Stimulated activated CD8-positive, alpha-beta memory T cell treated with anti-CD3 and anti-CD28 coated beads, Interleukin-12 subunit alpha, Interleukin-12 subunit beta, amount 100 ng/mL, for 24 hours (primary cell): Measurements from ENCODE around the gene S100B.
"Not testable (repeated sequence)": the region's sequence is repeated elsewhere in the genome, so short reads cannot be mapped to it uniquely, and the experiment has no call there.

Source experiments
- DNase-seq: peaks from one replicate; pipeline ENCODE4 v3.0.0-alpha.2; 2020; ENCODE audit errors: extremely low read depth

S100B gene

GRCh38 chr21:46604975-46605766 is at the start of gene S100B:
Gene S100B, minus strand, starts transcription at chr21:46605082. Its CDS starts 2,667 bp downstream, at chr21:46602415.
- DNase-seq = no peak

DNA sequence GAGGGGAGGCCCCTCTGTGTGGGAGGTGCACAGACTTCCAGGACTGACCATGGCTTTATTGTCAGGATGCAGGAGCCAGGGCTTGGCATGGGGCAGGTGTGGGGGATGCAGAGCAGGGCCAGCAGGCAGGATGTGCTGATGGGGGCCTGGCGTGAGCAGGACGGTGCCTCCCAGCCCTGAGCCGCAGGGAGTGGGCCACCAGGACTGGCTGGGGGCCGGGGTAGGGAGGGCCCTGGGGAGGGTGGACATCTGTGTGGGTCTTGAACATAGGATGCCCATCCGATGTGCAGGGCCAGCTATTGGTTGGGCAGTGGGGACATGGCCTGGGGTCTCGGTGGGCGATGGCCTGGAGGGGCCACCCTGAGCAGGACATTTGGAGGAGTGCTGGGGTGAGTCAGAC is 46.2 kb upstream of the S100B start:
- no peak for DNase-seq

DNA sequence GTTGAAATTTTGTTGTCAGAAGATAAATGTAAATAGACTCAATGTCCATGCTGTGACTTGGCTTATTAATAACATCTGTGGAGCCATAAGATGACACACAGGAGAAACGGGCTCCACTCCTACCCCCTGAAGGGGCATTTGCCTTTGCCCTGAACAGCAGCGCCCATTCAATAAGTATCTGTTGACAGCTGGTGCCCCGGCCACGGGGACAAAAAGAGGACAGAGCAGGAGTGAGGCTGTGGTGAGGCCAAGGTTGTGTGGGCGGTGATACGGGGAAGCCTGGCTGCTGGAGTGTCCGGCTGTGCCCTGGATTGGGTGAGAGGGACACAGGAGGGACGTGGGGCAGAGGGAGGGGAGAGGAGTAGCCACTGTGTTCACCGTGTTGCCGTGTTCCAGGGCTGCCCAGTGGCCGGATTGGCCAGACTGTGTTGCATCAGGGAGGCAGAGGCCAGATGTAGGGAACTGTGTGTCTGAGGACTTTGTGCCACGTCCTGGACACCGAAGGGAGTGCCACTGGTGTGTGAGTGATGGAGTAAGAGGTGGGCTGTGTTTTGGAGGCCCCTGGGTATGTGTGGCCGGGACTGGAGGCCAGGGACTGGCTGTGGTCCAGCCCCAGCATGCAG is 45.7 kb upstream of the S100B start:
- DNase-seq = no peak

GRCh38 chr21:46649356-46649755 is 44.5 kb upstream of the S100B start:
- DNase-seq = no peak

DNA sequence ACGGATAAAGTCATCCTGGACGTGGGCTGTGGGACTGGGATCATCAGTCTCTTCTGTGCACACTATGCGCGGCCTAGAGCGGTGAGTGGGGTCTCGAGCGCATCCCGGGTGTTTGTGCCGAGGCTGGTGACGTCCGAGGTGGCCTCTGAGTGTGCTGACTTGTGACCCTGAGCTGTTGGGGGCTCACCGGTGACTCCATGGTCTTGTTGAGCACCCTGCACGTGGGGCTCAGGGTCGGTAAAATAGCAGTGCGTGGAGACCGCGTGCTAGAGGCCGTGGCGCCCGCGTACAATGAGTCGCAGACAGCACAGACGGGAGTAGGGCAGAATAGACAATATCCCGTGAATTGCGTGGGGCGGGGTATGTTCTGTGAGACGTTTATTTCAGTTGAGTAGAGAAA is 43.7 kb upstream of the S100B start:
- no peak for DNase-seq

GRCh38 chr21:46646541-46647154 is 41.8 kb upstream of the S100B start:
- DNase-seq = no peak

DNA sequence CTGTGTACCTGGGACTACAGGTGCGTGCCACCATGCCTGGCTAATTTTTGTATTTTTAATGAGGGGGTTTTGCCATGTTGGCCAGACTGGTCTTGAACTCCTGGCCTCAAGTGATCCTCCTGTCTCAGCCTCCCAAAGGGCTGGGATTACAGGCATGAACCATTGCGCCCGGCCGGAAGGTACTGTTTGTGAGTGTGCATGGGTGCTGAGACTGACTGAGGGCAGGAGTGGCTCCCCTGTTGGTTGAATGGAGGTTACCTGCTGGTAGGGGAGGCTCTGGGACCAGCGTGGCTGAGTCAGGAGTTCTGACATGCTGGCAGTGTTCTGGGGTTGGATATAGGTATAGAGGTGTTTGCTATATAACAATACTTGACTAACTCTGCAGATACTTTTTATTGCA is 41.0 kb upstream of the S100B start:
- DNase-seq = no peak

- DNase-seq = no peak
These were observed 38.7 kb upstream of the S100B start for GRCh38 chr21:46643379-46644177.

- no peak for DNase-seq
These were observed 36.8 kb upstream of the S100B start for GRCh38 chr21:46641656-46642055.

GRCh38 chr21:46639489-46640386 is 34.9 kb upstream of the S100B start:
- DNase-seq = no peak

- DNase-seq = no peak
These were observed 33.3 kb upstream of the S100B start for GRCh38 chr21:46637952-46638746.

DNA sequence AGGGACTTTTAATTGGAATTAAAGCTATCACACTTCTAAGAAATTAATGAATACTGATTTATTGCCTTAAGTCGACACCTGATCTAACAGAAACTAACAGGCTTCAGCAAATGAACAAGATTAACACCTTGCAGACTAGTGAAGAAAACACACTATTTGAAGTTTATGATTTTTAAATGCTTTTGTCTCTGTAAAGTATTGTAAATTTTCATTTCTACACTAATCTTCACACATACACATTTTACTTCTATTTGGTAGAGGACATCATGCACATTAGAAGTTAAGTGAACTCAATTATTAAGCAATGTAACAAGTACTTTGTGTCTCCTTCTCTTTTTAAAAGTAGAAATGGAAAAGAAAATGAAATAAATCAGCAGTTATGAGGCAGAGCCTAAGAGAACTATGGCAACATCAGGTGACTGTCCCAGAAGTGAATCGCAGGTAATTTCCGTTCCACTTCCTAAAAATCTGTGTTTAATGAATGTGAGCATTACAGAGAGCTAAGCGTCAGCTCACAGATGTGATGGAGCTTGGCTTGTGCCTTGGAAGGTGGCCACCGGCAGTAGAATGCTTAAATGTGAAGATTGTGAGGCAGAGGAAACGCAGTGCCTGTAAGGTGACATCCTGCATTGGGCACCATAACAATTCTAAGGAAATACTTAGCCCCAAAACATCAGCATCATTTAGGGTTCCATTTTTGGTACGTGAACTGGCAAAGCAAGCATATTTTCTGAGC is 31.8 kb upstream of the S100B start:
- DNase-seq = no peak

GRCh38 chr21:46636181-46636512 is 31.3 kb upstream of the S100B start:
- no peak for DNase-seq

GRCh38 chr21:46635324-46636180 is 30.7 kb upstream of the S100B start, which contains the start of gene PRMT2:
Gene PRMT2, plus strand, starts transcription at chr21:46635674. Its CDS starts 1,278 bp downstream, at chr21:46636952.
- DNase-seq = peak; percentile 96

DNA sequence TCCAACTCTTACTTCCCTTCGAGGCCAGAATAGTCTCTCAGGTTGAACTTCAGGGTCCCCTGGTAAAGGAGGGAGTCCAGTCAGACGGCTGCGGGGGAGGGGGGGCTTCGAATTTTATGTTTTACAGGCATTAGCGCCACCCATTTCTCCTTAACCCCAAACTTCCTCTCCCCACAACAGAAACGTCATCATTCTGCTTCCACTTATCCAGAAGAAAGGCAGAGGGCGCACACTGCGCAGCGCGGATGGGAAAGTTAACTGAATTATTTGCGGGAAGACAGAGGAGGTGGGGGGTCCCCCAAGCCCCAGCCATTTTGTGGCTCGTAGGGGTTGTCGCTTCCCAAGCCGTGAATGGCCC is 30.1 kb upstream of the S100B start:
- DNase-seq = no peak

GRCh38 chr21:46634427-46634826 is 29.5 kb upstream of the S100B start:
- DNase-seq = no peak

- no peak for DNase-seq
These were observed 28.7 kb upstream of the S100B start for GRCh38 chr21:46633566-46633965.

DNA sequence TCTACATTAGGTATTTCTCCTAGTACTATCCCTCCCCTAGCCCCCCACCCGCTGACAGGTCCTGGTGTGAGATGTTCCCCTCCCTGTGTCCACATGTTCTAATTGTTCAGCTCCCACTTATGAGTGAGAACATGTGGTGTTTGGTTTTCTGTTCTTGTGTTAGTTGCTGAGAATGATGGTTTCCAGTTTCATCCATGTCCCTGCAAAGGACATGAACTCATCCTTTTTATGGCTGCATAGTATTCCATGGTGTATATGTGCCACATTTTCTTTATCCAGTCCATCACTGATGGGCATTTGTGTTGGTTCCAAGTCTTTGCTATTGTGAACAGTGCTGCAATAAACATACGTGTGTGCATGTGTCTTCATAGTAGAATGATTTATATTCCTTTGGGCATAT is 26.0 kb upstream of the S100B start:
- not testable (repeated sequence) for DNase-seq

DNA sequence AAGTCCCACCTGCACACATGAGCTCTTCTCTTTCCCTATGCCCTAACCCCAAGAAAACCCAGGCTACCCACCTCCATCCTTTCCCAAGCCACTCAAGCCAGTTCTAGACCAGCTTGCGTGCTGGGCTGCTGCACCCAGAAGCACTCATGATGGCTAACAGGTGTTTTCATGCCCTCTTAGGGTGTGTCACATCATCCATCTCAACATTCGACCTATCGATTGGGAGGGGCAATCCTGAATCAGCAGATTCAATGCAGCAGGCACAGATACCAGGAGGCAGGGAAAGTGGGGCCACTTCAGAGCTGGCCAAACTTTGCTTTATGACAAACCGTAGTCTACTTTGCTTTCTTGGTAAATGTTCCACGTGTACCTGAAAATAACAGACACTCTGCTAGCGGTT is 24.0 kb upstream of the S100B start:
- no peak for DNase-seq
